Hematopoietic multipotent progenitor cell (in vitro differentiated cells): ENCODE results near the gene COPG1. TPM values are rescaled to one million over a fixed set of nuclear protein-coding genes. Genes with fewer than 3 reads are reported as not detected.
A peak's percentile ranks its signal among the peaks of the same experiment; 100 is the strongest.

Source experiments
- DNase-seq, 3 donors: peaks; one replicate each; pipeline ENCODE4 v3.0.0-alpha.2; 2011 to 2015; ENCODE audit warnings: low read depth in 2 of 3, low spot score in 2 of 3
- total RNA-seq: library from RNA; depleted of rRNA; stranded (reverse); fragments of >200 nt; gene quantifications from one replicate; pipeline ENCODE4 v1.2.3, GENCODE V29; 2012

The COPG1 gene
- total RNA-seq, 1 donor, result 135 TPM

DNA sequence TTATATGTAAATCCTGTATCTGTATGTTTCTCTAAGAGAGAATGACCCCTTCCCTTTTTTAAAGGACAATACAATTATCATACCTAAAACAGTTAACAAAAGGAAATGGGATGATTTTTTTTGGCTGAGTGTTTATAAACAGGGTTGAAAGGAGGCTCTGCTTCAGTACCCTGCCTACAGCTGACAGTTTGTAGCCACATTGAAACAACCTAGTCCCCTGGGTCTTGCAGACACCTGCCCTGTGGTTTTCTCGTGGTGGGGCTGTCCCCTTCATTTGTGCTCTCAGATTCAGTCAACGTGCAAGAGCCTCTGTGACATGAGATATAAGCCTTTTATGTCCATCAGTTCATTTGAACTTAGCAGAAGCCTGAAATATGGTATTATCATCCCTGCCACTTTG is 27.0 kb downstream of the COPG1 start:
- peak in 1 of 3 donors; percentile 8 for DNase-seq

DNA sequence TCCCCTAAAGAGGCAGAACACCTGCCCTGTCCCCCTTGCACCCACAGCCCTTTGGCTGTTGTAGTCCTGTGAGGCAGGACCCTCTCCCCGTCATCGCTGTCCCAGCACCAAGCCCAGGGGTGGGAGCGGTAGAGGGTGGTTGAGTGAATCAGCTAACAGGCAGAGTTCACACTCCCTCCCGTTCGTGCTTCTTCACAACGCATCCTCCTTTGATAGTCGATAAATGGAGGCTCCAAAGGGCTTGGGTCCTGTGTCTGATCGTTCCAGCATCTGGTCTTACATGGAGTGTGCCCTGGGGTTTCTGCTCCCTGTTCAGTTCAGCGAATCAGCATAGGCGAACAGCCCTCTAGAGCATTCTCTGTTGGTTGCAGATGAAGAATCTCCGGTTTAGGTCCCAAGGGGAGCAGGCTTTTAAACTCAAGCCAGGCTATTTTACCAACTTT is 28.4 kb downstream of the COPG1 start:
- DNase-seq, result peak in 2 of 3 donors; percentile 6 to 27

DNA sequence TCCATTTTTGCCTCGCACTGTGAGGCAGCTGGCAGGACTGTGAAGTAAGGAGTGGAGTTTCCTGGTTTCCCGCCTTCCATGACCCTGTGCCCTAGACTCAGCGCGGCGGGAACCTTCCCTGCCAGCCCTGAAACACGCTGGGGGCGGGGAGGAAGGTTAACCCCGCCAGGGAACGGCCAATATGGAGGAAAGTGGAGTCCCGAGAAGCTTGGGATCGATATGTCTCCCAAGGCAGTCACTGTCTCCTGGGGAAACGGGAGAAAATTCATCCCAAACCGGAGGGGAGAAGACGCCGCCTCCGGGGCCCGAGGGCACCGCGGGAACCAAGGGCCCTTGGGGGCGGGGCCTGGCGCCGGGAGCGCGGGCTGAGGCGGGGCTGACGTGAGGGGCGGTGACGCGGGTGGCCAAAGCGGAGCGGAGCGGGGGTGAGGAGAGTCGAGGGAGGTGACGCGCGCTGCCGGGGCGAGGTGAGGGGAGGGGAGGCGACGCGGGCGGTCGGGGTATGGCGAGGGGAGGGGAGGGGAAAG is 29.1 kb downstream of the COPG1 start, which contains the start of gene HMCES:
TSS of gene HMCES (plus strand) at position 432 of the 527 bp plus-strand sequence. CDS start 863 bp downstream, outside the sequence.
- peak; percentile 80 to 96 (median 95) for DNase-seq

DNA sequence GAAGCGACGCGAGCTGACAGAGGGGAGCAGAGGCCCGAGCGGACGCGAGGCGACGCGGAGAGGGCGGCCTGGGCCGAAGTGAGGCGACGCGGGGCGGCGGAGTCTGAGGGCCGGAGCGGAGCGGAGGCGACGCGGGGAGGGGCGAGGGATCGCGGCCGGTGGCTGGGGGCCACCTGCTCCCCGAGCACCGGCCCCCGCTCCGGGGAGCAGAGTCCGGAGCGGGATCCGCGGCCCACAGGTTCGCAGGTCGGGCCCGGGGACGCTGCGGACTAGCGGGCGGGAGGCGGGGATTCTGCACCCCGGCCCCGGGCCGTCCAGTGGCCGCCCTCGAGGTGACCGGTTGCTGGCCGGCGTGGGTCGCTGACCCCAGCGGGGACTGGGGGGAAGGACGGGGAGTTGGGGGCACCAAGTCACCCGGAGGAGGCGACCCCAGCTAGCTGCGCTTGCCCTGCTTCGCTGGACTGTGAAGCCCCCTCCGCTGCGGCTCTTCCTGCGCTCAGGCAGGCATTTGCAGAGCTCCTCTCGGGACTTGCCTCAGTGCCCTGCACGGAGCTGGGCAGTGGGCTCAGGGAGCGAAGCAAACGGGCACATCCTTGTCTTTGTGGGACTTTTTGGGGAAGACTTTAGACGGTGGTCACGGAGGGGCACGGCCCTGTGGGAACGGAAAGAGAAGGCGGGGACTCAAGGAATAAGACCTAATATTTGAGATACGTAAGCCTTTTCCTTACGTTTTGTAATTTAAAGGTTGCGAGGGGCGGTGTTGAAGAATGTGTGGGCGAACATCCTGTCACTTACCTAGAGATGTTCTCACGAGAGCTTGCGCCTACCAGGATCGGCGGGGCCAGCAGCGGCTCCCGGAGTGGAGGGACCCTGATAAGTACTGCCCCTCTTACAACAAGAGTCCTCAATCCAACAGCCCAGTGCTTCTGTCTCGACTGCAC is 29.8 kb downstream of the COPG1 start:
- DNase-seq, result peak; percentile 23 to 68 (median 31)

DNA sequence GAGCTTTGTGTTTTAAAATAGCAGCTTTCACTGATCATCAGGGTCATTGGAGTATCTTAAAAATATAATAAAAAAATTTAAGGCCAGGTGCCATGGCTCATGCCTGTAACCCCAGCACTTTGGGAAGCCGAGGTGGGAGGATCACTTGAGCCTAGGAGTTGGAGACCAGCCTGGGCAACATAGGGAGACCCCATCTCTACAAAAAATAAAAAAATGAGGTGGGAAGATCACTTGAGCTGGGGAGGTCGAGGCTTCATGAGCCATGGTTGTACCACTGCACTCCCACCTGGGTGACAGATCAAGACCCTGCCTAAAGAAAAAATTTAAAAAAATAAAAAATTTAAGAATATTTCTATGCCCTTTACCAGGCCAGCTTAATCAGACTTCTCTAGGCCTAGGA is 30.8 kb downstream of the COPG1 start:
- DNase-seq, result no peak

DNA sequence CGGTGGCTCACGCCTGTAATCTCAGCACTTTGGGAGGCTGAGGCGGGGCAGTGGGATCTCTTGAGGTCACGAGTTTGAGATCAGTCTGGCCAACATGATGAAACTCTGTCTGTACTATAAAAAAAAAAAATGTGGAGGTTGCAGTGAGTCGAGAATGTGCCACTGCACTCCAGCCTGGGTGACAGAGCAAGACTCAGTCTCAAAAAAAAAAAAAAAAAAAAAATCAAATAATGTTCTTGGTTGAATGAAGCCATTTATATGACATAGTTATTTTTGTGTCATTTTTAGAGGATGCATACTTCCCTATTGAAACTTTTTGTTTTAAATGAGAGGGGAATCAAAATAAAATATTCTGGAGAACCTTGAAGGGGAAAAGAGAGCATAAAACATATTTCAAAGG is 32.3 kb downstream of the COPG1 start:
- no peak for DNase-seq

DNA sequence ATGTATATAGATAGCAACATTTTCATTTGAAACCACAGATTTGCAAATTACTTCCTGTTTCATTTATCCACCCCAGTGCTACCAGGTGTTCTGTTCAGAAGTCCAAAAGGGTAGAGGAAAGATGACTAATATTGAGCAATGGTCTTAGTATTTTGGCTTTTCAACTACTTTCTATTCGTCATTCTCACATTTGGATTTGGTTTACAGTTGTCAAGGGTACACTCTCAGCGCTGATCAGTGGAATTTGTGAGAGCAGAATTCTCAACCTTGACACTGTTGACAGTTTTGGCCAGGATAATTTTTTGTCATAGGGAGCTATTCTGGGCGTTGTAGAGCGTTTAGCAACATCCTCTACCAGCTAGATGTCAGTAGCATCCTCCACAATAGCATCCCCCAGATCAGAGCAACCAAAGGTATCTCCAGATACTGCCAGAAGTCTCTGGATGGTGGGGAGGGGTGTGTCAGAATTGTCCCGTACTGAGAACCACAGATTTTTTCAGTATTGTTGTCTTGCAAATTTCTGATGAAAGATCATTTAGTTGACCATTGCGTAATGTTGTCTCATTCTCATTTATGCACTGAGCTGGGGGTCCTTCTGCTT is 33.4 kb downstream of the COPG1 start:
- DNase-seq, result peak in 1 of 3 donors; percentile 39

DNA sequence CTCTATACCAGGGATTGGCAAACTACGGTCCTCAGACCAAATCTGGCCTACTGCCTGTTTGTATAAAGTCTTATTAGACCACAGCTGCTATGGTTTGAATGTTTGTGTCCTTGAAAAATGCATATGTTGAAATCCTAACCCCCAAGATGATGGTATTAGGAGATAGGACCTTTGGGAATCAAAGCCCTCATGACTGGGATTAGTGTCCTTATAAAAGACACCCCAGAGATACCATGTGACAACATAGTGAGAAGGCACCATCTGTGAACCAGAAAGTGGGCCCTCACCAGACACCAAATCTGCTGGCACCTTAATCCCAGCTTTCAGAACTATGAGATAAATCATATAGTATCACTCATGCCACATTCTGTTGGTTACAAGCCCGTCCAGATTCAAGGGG is 36.7 kb downstream of the COPG1 start:
- no peak for DNase-seq

DNA sequence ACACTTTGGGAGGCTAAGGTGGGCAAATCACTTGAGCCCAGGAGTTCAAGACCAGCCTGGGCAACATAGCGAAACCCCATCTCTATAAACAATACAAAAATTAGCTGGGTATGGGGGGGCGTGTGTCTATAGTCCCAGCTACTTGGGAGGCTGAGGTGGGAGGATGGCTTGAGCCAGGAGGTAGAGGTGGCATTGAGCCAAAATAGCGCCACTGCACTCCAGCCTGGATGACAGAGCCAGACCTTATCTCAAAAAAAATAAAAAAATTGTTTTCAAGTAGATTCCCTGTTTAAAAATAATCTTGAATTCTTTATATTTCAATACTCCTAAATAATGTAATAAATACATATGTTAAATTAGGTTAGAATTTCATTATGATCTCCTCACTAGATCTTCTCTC is 39.0 kb downstream of the COPG1 start:
- DNase-seq, result no peak

DNA sequence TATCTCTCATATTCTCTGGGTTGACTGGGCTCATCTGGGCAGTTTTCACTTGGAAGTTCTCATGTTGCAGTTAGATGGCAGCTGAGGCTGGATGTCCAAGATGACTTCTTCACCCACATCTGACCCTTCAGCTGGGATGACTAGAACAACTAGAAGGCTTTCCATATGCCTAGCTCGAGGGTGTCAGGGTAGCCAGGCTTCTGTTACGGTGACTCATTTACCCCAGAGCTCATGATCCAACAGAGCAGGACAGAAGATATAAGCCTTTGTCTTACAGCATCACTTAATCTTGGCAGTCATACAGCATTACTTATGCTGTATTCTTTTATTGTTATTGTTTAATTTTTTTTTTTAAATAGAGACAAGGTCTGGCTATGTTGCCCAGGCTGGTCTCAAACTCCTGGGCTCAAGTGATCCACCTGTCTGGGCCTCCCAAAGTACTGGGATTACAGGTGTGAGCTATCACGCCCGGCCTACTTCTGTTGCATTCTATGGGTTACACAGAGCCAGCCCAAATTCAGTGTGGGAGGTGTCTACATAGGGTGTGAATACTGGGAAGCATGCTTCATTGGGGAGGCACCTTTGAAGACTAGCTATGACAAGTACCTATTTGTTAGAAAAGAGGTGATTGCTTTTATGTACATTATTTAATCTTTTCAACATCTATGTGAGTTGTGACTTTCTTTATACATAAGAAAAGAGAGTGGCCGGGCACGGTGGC is 40.0 kb downstream of the COPG1 start:
- DNase-seq, result no peak

DNA sequence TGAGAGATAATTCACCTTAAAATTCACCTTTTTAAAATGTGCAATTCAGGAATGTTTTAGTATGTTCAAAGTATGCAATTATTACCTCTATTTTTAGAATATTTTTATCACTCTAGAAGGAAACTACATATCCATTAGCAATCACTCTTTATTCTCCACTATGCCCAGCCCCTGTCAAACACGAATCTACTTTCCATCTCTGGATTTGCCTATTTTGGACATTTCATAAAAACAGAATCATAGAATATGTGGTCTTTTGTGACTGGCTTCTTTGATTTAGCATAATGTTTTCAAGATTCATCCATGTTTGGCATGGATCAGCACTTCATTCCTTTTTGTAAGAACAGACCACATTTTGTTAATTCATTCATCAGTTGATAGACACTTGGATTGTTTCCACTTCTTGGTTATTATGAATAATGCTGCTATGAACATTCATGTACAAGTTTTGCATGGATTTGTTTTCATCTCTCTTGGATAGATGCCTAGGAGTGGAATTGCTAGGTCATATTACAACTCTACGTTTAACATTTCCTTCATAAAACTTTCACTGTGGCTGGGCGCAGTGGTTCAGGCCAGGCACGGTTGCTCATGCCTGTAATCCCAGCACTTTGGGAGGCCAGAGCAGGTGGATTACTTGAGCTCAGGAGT is 42.0 kb downstream of the COPG1 start:
- no peak for DNase-seq

DNA sequence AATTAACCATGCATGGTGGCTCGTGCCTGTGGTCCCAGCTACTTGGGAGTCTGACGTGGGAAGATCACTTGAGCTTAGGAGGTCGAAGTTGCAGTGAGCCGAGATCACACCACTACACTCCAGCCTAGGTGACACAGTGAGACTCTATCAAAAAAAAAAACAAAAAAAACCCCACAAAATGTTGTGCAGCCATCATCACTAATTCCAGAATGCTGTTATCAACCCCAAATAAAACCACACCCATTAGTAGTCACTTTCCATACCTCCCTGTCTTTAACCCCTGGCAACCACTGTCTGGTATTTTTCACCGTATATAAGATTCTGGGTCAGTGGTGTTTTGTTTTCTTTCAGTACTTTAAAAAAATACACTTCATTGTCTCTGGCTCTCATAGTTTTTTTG is 45.9 kb downstream of the COPG1 start:
- no peak for DNase-seq

DNA sequence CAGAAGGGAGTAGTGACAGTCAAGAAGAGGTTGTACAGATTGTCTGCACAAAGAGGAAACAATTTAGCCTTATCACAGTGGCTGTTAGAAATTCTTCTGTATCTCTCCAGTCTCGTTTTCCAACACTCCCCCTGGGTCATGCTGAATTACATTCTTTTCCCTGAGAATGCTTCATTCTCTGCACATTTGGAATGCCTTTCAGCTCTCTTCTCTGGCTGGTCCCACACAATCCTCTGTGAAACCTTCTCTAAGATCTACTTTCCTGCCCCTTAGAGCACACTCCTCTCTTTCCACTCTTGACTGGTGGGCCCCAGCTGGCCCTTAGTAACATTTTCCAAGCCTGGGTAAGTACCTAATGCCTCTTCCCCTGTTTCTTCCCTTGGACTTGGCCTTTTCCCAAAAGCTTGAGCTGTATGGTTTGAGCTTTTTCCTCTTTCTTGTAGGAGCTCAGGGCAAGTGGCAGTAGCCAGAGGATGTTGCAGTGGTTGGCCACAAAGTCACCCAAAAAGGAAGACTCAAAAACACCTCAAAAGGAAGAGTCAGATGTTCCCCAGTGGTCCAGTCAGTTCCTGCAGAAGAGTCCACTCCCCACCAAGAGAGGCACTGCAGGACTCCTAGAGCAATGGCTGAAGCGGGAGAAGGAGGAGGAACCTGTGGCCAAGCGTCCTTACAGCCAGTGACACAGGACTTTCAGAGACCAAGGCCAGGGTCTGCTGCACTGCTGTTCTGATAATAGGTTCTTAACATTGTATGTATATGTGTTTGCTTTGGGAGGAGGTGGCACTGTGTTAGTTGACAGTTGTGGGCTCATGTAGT is 54.9 kb downstream of the COPG1 start:
- peak in 1 of 3 donors; percentile 11 for DNase-seq

DNA sequence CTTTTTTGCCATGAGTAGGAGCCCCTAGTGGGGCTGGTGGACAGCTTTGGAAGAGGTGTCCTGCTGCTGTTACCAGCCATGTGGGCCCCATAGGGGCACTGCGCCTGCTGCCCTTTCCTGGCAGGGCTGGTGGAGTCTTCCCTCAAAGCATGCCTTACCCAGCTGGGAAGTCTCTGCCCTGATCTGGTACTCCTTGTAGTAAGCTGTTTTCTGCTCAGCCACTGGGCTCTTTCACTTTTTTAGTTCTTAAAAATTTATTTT is 55.5 kb downstream of the COPG1 start:
- no peak for DNase-seq

DNA sequence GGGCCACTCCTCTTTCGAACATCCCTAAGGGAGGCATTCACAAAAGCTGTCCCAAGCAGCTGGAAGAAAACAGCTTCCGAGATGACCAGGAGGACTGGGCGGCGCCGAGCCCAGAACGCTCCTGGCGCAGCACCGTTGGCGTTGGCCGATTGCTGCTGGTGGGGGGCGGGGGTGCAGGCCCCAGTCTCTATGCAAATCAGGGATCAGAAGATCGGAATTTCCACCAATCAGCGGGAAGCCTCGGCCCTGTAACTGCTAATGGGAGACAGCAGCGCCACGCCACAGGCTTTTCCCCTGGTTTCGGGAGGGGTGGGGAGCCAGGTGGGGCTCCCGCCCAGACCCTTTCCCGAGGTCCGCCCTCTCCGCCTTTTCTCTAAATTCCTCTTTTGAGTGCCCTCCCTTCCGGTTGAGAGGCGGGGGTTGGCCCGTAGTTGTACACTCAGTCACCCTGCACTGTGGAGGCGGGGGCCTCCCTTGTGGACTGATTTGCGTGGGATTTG is 56.2 kb downstream of the COPG1 start:
- peak in 2 of 3 donors; percentile 76 to 78 for DNase-seq

DNA sequence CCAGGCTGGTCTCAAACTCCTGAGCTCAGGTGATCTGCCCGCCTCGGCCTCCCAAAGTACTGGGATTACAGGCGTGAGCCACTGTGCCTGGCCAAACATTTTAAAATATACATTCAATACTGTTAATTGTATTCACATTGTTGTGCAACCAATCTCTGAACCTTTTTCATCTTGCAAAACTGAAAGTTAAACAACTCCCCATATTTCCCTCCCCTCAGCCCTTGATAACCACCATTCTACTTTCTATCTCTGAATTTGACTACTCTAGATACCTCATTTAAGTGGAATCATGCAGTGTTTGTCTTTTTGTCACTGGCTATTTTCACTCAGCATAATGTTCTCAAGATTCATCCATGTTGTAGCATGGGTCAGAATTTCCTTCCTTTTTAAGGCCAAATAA is 59.2 kb downstream of the COPG1 start:
- DNase-seq, result no peak

DNA sequence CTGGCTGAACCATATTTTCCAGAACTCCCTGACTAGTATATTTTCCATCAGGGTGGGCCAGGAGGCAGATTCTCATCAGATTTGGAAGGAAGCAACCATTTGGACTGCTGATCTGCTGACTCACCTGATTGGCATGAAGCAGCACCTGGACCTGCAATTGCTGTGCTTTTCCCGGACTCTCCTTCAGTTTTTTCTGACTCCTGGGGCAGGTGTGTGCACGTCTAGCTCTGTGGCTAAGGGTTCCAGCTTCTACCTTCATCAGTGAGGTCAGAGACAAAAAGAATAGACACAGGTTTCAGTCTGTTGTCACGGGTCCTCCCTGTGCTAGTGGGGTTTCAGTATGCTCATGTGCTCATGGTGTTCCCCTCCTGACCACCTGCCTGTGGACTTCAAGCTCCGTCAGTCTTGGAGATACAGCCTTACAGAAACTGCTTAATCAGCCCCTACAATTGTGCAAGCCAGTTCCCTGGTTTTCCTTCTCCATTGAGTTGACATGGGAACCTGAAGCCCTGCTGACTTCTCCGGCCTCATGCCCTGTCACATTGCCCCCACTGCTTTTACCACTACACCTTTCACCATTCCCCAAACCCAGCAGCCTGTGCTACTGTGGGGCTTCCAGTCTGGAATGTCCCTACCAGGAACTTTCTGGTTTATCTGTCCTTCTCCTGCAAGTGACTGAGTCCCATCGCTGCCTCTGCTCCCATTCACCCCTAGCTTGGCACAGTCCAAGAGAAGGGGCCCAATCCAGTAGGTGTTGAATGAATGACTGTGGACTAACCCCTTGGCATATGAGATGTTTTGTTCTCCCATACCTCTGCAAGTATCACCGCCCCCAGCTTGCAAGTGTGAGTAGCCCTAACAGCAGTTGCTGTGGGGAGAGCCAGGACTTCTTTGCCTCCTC is 61.0 kb downstream of the COPG1 start:
- DNase-seq, result no peak

DNA sequence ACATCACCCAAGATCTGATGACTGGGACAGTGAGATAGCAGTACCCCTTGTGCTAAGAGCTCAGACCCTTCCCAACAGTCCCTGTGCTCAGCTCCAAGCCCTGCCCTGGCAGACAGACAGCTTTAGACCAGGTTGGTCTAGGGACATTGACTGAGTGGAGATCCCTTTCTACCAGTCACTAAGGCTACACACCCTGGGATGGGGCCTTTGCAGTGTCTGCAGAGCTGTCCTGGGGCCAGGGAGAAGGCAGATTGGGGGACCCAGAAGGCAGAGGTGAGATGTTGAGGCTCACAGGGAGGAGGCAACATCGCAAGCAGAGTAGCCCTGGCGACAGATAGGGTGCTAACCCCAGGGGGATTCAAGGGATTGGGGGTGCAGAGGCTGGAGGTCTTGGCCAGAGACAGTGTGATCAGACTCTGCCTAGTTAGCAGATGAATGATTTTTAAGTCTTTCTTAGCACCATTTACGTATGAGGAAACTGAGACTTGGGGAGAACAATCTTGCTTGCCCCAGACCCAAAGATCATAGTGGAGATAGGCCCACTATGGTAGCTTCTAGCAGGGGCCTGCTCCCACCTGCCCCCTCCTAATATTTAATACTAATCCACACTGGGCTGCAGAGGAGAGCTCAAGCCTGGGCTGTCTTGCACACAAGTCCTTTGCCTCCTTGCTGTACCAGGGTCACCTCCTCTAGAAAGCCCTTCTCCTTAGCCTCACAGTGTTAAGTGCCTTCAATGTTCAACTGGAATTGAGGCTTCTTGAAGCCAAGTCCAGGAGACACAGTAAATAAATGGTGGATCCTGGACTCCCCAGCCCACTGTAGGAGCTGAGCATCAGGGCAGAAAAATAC is 61.9 kb downstream of the COPG1 start:
- DNase-seq, result no peak
